Keratinocyte (primary cell): ENCODE measurements around the gene ADAP2. TPM values are rescaled to one million over a fixed set of nuclear protein-coding genes. Genes with fewer than 3 reads are reported as not detected.

Experiments used
- DNase-seq: peaks from one replicate; pipeline ENCODE4 v3.0.0-alpha.2; 2011; ENCODE audit warnings: low read depth, missing footprints, low spot score
- FAIRE-seq: peaks from 2 replicates; lab custom pipeline; 2011; peaks lifted over from hg19 to GRCh38; lab: Jason Lieb, UNC
- H2AFZ ChIP-seq: 2 replicates; pipeline ENCODE4 v1.6.0; 2012; ENCODE audit warnings: low read length, control low read depth, inconsistent platforms; ENCODE audit not compliant: control insufficient read depth
- H3K27ac ChIP-seq: 2 replicates; pipeline ENCODE4 v1.5.1; 2011; ENCODE audit warnings: low read length; ENCODE audit not compliant: control insufficient read depth, insufficient read depth
- H3K27me3 ChIP-seq: 3 replicates; pipeline ENCODE4 v1.6.0; 2011; ENCODE audit warnings: low read length; ENCODE audit not compliant: control insufficient read depth, insufficient read depth; ENCODE audit errors: extremely low read depth
- H3K36me3 ChIP-seq, 2 experiments: 2 replicates in 1 of 2; 3 replicates in 1 of 2; pipeline ENCODE4 v1.5.1; 2011; ENCODE audit warnings: low read length in 2 of 2, mild to moderate bottlenecking in 1 of 2; ENCODE audit not compliant: control insufficient read depth in 2 of 2, insufficient read depth in 2 of 2; ENCODE audit errors: extremely low read depth in 1 of 2
- H3K4me1 ChIP-seq: 3 replicates; pipeline ENCODE4 v1.5.1; 2011; ENCODE audit warnings: low read length; ENCODE audit not compliant: control insufficient read depth, insufficient read depth; ENCODE audit errors: extremely low read depth
- H3K4me2 ChIP-seq: 3 replicates; pipeline ENCODE4 v1.6.0; 2011; ENCODE audit warnings: low read depth, low read length; ENCODE audit not compliant: control insufficient read depth, insufficient read depth; ENCODE audit errors: extremely low read depth
- H3K4me3 ChIP-seq, 3 experiments: fragments of 200-600 bp in 1 of 3; sonication (generic) in 1 of 3; 2 replicates in 2 of 3; 3 replicates in 1 of 3; pipeline ENCODE4 v1.5.1; 2011 to 2016; ENCODE audit warnings: low read length in 3 of 3, mild to moderate bottlenecking in 3 of 3, control low read depth in 2 of 3, inconsistent platforms in 1 of 3, low read depth in 1 of 3, mixed read lengths in 1 of 3, mixed run types in 1 of 3, moderate library complexity in 1 of 3; ENCODE audit not compliant: control insufficient read depth in 2 of 3, insufficient read depth in 2 of 3; ENCODE audit errors: extremely low read depth in 1 of 3
- H3K79me2 ChIP-seq: 2 replicates; pipeline ENCODE4 v1.6.0; 2012; ENCODE audit warnings: low read length; ENCODE audit not compliant: control insufficient read depth, insufficient read depth
- H3K9ac ChIP-seq: 3 replicates; pipeline ENCODE4 v1.6.0; 2011; ENCODE audit warnings: low read length; ENCODE audit not compliant: control insufficient read depth, insufficient read depth; ENCODE audit errors: extremely low read depth
- H3K9me1 ChIP-seq: 3 replicates; pipeline ENCODE4 v1.6.0; 2011; ENCODE audit warnings: low read length; ENCODE audit not compliant: control insufficient read depth, insufficient read depth; ENCODE audit errors: extremely low read depth
- H3K9me3 ChIP-seq: 2 replicates; pipeline ENCODE4 v1.5.1; 2012; ENCODE audit warnings: low read depth, low read length; ENCODE audit not compliant: control insufficient read depth
- H4K20me1 ChIP-seq: 3 replicates; pipeline ENCODE4 v1.6.0; 2011; ENCODE audit warnings: low read length; ENCODE audit not compliant: control insufficient read depth, insufficient read depth; ENCODE audit errors: extremely low read depth
- CTCF ChIP-seq, 3 experiments: IDR thresholded peaks in 1 of 3; conservative IDR thresholded peaks in 1 of 3; optimal IDR thresholded peaks in 1 of 3; 2 replicates in 2 of 3; 3 replicates in 1 of 3; pipeline versions ENCODE3 to v1.5.1; 2011; ENCODE audit warnings: low read length in 3 of 3, mild to moderate bottlenecking in 3 of 3, moderate library complexity in 2 of 3, control low read depth in 1 of 3, inconsistent platforms in 1 of 3; ENCODE audit not compliant: insufficient read depth in 2 of 3; ENCODE audit errors: extremely low read depth in 1 of 3
- EZH2 ChIP-seq: IDR thresholded peaks from one replicate; pipeline ENCODE4 v1.6.1; 2012; ENCODE audit warnings: inconsistent platforms, mild to moderate bottlenecking, low read length, moderate library complexity
- dilution Hi-C: fragments of 300-500 bp; cut with MboI; formaldehyde crosslinking; loops from one replicate; pipeline ENCODE4 v1.7.0; 2020; ENCODE audit warnings: low sequenced_read_pairs; ENCODE audit not compliant: extremely low pct_ligation_motif_present
- polyA plus RNA-seq, 5 experiments: library from polyadenylated mRNA; depleted of rRNA in 3 of 5; stranded (reverse) in 3 of 5; stranded (forward) in 1 of 5; unstranded in 1 of 5; fragments of >200 nt; gene quantifications; 1 replicate in 1 of 5; 2 replicates in 3 of 5; 3 replicates in 1 of 5; pipeline versions ENCODE4 v1.2.1 to v1.2.3, GENCODE V29; 2011 to 2012; ENCODE audit warnings: missing spikeins in 2 of 5, low read depth in 1 of 5, low replicate concordance in 1 of 5

ADAP2 gene
- polyA plus RNA-seq, 1 donor (not counting 4 experiments of a cell fraction or from before 2014, with no cell fraction given) = 1.4 TPM

- H3K27ac ChIP-seq = no peak overlapping the region
- peaks cover 8% of the 10 kb centered on the region for H3K27me3 ChIP-seq
- no peaks in the 10 kb centered on the region for H4K20me1 ChIP-seq
- H3K9ac ChIP-seq = no peak overlapping the region
- H3K36me3 ChIP-seq = no peaks in the 10 kb centered on the region
- TF ChIP-seq CTCF (optimal IDR thresholded peaks at IDR 0.05 in 1 of 3, IDR thresholded peaks at IDR 0.05 in 1 of 3, conservative IDR thresholded peaks at IDR 0.05 in 1 of 3; ENCODE audit: extremely low read depth in 1 of 3, insufficient read depth in 2 of 3, low read length in 3 of 3) (no peak), EZH2 (no peak)
- no peaks in the 10 kb centered on the region for H3K9me3 ChIP-seq
- no peaks in the 10 kb centered on the region for H3K9me1 ChIP-seq
- no peak for DNase-seq
- H3K4me2 ChIP-seq = no peak overlapping the region
- peaks cover 4% of the 10 kb centered on the region for H3K4me1 ChIP-seq
- no peak overlapping the region for H3K4me3 ChIP-seq
- dilution Hi-C loops = no loop called here
- H3K79me2 ChIP-seq = no peaks in the 10 kb centered on the region
- H2AFZ ChIP-seq = no peak overlapping the region
- FAIRE-seq = no peak
Observed at GRCh38 chr17:30915833-30916611, 5.7 kb upstream of the ADAP2 start.

- Histone ChIP-seq H3K79me2 (no peaks in the 10 kb centered on the region), H4K20me1 (no peaks in the 10 kb centered on the region), H3K4me1 (peaks cover 4% of the 10 kb centered on the region), H3K9me1 (no peaks in the 10 kb centered on the region), H2AFZ (no peak overlapping the region), H3K36me3 (no peaks in the 10 kb centered on the region), H3K27me3 (peaks cover 19% of the 10 kb centered on the region), H3K4me2 (no peak overlapping the region), H3K4me3 (no peak overlapping the region), H3K27ac (no peak overlapping the region), H3K9ac (no peak overlapping the region), H3K9me3 (no peaks in the 10 kb centered on the region)
- no peak for DNase-seq
- dilution Hi-C loops = no loop called here
- no peak for TF ChIP-seq EZH2
- no peak for TF ChIP-seq CTCF (optimal IDR thresholded peaks at IDR 0.05 in 1 of 3, IDR thresholded peaks at IDR 0.05 in 1 of 3, conservative IDR thresholded peaks at IDR 0.05 in 1 of 3; ENCODE audit: extremely low read depth in 1 of 3, insufficient read depth in 2 of 3, low read length in 3 of 3)
- no peak for FAIRE-seq
Observed at GRCh38 chr17:30917050-30917449, 4.7 kb upstream of the ADAP2 start.
